H7 (cell line): ENCODE data around the gene OR52E1. TPM values are rescaled to one million over a fixed set of nuclear protein-coding genes. Genes with fewer than 3 reads are reported as not detected.
"Not testable (repeated sequence)": the region's sequence is repeated elsewhere in the genome, so short reads cannot be mapped to it uniquely, and the experiment has no call there.

ENCODE experiments used
- DNase-seq: peaks from one replicate; pipeline ENCODE4 v3.0.0; 2012
- H3K27me3 ChIP-seq: 2 replicates; pipeline ENCODE4 v1.6.0; 2011; ENCODE audit warnings: mild to moderate bottlenecking, low read length; ENCODE audit not compliant: control insufficient read depth, insufficient read depth
- H3K36me3 ChIP-seq: replicated peaks from 2 replicates; pipeline ENCODE4 v1.5.1; 2011; ENCODE audit warnings: low read length; ENCODE audit not compliant: control insufficient read depth, insufficient read depth
- H3K4me3 ChIP-seq: 2 replicates; pipeline ENCODE4 v1.5.1; 2011; ENCODE audit warnings: low read depth, mild to moderate bottlenecking, control low read depth, low read length, moderate library complexity; ENCODE audit not compliant: insufficient read depth
- total RNA-seq: library from RNA; depleted of rRNA; stranded (reverse); fragments of >200 nt; shearing (Covaris generic); gene quantifications from 2 replicates; pipeline ENCODE4 v1.2.3, GENCODE V29; 2014; rRNA removed

Gene OR52E1
- total RNA-seq: not detected in 2 replicates

DNA sequence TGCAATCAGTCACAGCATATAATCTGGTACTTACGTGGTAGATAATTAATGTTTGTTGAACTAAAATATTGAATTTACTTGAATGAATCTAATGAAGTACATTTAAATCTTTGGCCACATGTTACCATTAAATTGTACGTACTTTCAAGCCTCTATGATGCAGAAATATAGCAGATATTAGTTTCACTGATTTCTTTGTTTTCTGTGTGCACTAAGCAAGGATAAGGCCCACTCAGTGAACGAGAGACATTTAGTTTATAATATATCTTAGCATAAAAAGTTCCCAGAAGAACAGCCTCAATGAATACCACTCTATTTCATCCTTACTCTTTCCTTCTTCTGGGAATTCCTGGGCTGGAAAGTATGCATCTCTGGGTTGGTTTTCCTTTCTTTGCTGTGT, at the start of gene OR52E1:
OR52E1 (plus strand) TSS at position 301 of the 400 bp plus-strand sequence.
- no peaks in the 10 kb centered on the region for H3K36me3 ChIP-seq
- DNase-seq: no peak
- H3K27me3 ChIP-seq: no peaks in the 10 kb centered on the region
- H3K4me3 ChIP-seq: no peak within 1 kb of the TSS

DNA sequence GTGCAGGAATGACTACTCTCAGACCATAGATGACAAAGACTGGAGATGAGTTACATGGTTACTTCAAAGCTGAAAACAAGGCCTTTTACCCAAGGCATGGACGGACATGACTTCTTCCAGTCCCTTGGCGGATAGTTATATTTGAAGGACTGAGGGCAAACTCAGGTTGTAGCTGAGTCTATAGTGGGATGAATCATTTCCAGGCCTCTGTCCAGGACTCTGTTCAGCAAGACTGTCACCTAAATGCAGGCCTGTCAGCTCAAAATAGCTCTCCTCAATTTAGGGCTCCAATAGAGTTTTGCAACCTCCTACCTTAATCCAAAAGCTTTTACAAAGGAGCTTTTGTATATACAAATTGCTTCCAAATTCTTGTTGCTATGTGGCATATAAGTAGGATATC, 47.4 kb upstream of the OR52E1 start:
- Histone ChIP-seq H3K36me3 (no peaks in the 10 kb centered on the region), H3K27me3 (no peaks in the 10 kb centered on the region), H3K4me3 (no peak overlapping the region)
- DNase-seq: no peak

DNA sequence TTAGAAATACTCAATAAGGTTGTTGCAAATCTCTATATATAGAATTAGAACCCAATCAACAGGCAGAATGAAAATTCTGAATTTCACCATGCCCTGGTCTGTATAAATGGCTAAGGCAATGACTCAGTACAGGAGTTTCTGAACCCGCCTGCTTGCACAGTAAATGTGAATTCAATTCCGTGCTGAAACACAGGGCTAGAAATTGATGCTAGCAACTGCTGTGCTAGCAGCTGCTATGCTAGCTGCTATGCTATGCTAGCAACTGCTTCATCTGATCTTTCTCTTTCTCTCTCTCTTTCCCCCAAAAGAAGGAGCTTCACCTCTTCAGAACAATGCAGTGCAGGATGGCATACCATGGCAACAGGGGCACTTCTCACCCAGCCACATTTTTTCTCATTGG, 32.7 kb upstream of the OR52E1 start:
- Histone ChIP-seq H3K36me3 (no peaks in the 10 kb centered on the region), H3K4me3 (no peak overlapping the region), H3K27me3 (no peaks in the 10 kb centered on the region)
- DNase-seq: no peak

DNA sequence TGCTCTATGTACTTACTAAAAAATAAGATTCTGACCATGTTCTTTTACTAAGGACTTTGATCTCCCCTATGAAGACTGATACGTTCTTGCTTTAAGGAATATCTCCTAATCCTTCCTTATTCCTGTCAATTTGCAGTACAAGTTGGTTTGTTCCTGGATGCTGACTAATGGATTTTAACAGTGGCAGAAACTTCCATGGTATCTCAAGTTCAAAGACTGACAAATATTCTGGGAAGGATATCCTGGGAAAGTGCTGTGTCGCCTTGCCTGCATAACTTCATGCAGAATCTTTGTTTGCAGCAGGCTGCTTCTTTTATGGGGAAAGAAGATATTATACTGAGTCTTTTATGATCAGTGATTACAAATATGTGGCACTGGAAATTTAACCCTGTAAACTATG, 31.4 kb upstream of the OR52E1 start:
- H3K36me3 ChIP-seq: no peaks in the 10 kb centered on the region
- H3K4me3 ChIP-seq: no peak overlapping the region
- DNase-seq: no peak
- H3K27me3 ChIP-seq: no peaks in the 10 kb centered on the region

DNA sequence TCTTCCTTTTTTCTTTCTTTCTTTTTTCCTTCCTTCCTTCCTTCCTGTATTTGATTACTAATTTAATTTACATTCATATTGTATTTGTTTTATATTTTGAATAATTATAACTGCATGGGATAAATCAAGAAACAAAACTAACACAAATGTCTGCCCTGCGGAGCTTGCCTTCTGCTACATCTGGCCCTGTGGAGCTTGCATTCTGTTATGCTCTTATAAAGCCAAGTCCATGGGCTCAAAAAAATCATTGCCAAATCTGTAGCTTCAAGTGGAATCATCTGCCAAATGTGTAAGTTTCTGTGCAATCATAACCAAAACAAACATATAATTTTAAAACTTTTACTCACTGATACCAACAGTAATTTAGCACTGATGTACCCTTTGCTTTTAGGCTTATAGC, 31.0 kb upstream of the OR52E1 start:
- Histone ChIP-seq H3K27me3 (no peaks in the 10 kb centered on the region), H3K36me3 (no peaks in the 10 kb centered on the region)
- DNase-seq: no peak

DNA sequence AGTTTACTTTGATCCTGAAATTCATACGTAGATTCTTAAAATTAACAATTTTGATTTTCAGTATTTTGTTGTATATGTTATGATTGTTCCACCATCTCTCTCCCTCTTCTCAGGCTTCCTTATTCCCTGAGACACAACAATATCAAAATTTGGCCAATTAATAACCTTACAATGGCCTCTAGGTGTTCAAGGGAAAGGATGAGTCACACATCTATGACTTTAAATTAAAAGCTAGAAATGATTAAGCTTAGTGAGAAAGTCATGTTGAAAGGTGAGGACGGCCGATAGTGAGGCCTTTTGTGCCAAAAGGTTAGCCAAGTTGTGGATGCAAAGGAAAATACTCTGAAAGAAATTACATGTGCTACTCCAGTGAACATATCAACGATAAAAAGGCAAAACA, 28.5 kb upstream of the OR52E1 start:
- Histone ChIP-seq H3K4me3 (no peak overlapping the region), H3K27me3 (no peaks in the 10 kb centered on the region), H3K36me3 (no peaks in the 10 kb centered on the region)
- DNase-seq: no peak

More for the DNA sequence above, 31.0 kb upstream of the OR52E1 start:
- no peak overlapping the region for H3K4me3 ChIP-seq

DNA sequence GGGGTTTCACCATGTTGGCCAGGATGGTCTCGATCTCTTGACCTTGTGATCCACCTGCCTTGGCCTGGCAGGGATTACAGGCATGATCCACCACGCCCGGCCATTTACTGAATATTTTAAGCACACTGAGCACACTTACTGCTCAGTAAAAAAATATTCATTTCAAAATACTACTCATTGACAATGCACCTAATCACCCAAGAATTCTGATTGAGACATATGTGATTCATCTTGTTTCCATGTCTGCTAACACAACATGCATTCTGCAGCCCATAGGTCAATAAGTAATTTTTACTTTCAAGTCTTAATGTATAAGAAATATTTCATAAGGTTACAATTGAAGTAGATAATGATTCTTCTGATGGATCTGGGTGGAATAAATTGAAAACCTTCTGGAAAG, 27.3 kb upstream of the OR52E1 start:
- Histone ChIP-seq H3K27me3 (no peaks in the 10 kb centered on the region), H3K36me3 (no peaks in the 10 kb centered on the region), H3K4me3 (no peak overlapping the region)
- DNase-seq: no peak

DNA sequence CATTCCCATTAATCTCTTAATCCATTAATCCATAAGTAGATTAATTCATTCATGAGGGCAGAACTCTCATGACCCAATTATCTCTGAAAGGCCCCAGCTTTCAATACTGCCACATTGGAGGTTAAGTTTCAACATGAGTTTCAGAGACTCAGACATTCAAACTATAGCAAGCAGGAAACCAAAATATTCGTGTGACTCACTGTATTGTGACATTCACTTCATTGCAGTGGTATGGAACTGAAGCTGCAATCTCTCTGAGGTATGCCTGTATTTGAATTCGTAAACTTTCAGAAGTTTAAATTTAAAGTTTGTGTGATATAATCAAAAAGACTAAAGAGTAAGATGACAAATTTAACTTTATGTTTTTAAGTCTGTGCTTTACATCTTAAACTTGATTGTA, 26.0 kb upstream of the OR52E1 start:
- DNase-seq: no peak
- H3K4me3 ChIP-seq: no peak overlapping the region
- no peaks in the 10 kb centered on the region for H3K27me3 ChIP-seq
- no peaks in the 10 kb centered on the region for H3K36me3 ChIP-seq

DNA sequence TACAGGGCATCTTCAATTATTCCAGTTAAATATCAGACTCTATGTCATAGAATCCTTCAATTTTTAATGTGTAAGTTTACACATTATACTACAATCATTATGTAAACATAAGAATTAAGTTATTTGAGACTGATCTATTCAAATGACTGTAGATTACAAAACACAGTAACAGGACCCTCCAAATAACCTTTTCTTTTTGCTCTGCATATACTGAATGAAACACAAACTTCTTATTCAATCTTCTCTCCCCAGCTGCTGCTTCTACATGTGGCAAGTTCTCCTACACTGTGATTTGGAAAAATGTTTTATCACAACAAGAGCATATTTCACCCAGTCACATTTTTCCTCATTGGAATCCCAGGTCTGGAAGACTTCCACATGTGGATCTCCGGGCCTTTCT, 23.1 kb upstream of the OR52E1 start, which contains the start of gene OR52J3:
OR52J3 (plus strand) TSS at position 301 of the 400 bp plus-strand sequence; CDS start at position 301, 0 bp downstream.
- DNase-seq: no peak
- Histone ChIP-seq H3K27me3 (no peaks in the 10 kb centered on the region), H3K4me3 (no peak within 1 kb of the TSS), H3K36me3 (no peaks in the 10 kb centered on the region)

DNA sequence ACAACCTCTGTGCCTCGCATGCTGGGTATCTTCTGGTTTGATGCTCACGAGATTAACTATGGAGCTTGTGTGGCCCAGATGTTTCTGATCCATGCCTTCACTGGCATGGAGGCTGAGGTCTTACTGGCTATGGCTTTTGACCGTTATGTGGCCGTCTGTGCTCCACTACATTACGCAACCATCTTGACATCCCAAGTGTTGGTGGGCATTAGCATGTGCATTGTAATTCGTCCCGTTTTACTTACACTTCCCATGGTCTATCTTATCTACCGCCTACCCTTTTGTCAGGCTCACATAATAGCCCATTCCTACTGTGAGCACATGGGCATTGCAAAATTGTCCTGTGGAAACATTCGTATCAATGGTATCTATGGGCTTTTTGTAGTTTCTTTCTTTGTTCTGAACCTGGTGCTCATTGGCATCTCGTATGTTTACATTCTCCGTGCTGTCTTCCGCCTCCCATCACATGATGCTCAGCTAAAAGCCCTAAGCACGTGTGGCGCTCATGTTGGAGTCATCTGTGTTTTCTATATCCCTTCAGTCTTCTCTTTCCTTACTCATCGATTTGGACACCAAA, 22.5 kb upstream of the OR52E1 start:
- Histone ChIP-seq H3K36me3 (no peaks in the 10 kb centered on the region), H3K4me3 (no peak overlapping the region), H3K27me3 (no peaks in the 10 kb centered on the region)
- no peak for DNase-seq

DNA sequence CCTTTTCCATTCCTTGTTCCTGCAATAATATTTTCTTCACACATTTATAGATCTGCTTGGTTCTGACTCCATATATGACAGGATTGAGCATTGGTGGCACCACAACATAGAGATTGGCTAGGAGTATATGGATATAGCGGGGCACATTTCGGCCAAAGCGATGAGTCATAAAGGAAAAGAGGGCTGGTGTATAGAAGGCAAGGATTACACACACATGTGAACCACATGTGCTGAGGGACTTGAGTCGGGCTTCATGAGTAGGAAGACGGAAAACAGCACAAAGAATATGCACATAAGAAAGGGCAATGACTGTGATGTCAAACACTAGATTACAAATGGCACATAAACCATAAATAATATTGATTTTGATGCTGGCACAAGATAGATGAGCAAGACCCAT, 10.7 kb upstream of the OR52E1 start:
- DNase-seq, H3K36me3 ChIP-seq, H3K4me3 ChIP-seq, H3K27me3 ChIP-seq: not testable (repeated sequence)

DNA sequence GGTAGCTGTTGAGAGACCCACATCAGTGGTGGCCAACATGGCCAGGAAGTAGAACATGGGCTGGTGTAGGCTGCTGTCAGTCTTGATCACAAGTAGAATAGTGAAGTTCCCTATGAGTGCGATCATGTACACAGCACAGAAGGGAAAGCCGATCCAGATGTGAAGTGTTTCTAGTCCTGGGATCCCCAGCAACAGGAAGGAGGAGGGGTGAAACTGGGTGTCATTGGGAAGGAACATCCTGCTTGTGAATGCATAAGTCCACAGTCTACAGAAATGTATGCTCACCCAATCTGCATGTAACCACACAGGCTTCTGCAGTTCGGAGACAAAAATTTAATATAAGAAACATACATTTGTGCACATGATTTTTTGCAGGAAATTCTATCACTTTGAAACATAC, 10.0 kb upstream of the OR52E1 start, which contains the start of gene OR52E2:
OR52E2 (minus strand) TSS at position 237 of the 400 bp plus-strand sequence; CDS start at position 237, 0 bp downstream.
- Histone ChIP-seq H3K4me3 (no peak within 1 kb of the TSS), H3K27me3 (no peaks in the 10 kb centered on the region; the same call in 1 of the 2 replicates), H3K36me3 (no peaks in the 10 kb centered on the region)
- no peak for DNase-seq

DNA sequence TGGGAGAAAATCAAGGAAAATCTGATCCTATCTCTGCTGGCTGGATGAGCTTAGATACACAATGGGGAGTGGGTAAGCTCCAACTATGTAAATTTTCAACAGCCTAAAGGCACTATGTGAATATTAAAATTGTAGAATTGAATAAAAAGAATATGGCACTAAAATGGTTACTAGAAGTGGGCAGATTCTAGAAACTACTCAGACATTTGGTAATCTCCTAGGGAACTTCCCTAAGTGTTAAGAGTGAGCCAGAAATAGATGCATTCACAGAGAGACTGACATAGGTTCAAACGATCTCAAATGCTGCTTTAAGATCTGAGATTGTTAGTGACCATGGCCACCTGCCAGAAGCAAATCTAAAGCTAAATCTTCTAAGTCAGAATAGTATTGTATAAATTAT, 4.3 kb upstream of the OR52E1 start:
- H3K36me3 ChIP-seq: no peaks in the 10 kb centered on the region
- DNase-seq: no peak
- H3K27me3 ChIP-seq: no peaks in the 10 kb centered on the region
- no peak overlapping the region for H3K4me3 ChIP-seq

DNA sequence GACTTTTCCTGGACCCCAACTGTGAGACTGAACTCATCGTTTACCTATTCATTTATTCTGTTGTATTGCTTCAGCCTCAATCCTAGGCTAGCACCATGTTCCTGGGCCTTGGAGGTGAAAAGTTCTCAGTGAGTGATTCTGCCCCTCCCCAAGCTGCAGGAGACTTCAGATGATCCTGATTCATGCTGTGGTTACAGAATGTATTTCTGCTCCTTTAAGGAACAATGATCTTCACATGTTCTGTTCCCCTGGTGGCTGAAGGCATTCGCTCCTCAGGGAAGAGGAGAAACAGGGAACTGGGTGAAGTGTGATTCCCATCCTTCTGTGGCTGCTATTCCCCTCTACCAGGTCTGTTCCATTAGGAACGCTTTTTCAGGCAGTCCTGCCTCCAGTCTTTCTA, 2.4 kb downstream of the OR52E1 start:
- DNase-seq: no peak
- Histone ChIP-seq H3K27me3 (no peaks in the 10 kb centered on the region), H3K4me3 (no peak overlapping the region), H3K36me3 (no peaks in the 10 kb centered on the region)

DNA sequence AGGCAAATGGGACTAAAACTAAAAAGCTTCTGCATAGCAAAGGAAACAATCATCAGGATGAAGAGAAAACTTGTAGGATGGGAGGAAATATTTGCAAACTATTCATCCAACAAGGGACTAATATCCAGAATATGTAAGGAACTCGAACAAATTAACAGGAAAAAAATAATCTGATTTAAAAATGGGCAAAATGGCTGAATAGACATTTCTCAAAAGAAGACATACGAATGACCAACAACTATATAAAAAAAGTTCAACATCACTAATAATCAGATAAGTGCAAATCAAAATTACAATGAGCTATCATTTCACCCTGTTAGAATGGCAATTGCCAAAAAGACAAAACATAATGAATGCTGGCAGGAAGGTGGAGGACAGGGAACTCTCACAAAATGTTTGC, 12.0 kb downstream of the OR52E1 start:
- no peaks in the 10 kb centered on the region for H3K27me3 ChIP-seq
- H3K36me3 ChIP-seq: no peaks in the 10 kb centered on the region
- DNase-seq: no peak
- H3K4me3 ChIP-seq: no peak overlapping the region

DNA sequence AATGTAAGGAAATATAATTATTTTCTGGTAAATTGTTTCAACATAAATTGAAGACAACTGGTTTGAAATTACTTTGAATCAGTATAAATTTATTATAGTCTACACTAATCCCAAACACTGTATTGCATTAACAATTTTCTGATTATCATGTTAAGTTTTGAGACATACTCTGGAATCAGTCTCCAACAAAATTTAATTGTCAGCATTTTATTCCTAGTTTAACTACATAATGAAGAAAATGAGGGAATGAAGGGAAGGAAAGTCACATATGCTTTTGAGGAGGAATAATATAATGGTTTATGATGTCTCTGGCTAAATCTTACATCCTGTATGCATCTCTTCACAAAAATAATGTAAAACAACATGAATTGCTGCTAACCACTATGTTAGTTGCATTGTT, 14.2 kb downstream of the OR52E1 start:
- Histone ChIP-seq H3K27me3 (no peaks in the 10 kb centered on the region), H3K36me3 (no peaks in the 10 kb centered on the region), H3K4me3 (no peak overlapping the region)
- no peak for DNase-seq
